ENCODE measurements around the gene DIP2B. TPM values are rescaled to one million over a fixed set of nuclear protein-coding genes. Genes with fewer than 3 reads are reported as not detected.

Gene DIP2B
- total RNA-seq, 4 donors from 2014 or later = 68.6 to 97.2 (median 73.7) TPM

DNA sequence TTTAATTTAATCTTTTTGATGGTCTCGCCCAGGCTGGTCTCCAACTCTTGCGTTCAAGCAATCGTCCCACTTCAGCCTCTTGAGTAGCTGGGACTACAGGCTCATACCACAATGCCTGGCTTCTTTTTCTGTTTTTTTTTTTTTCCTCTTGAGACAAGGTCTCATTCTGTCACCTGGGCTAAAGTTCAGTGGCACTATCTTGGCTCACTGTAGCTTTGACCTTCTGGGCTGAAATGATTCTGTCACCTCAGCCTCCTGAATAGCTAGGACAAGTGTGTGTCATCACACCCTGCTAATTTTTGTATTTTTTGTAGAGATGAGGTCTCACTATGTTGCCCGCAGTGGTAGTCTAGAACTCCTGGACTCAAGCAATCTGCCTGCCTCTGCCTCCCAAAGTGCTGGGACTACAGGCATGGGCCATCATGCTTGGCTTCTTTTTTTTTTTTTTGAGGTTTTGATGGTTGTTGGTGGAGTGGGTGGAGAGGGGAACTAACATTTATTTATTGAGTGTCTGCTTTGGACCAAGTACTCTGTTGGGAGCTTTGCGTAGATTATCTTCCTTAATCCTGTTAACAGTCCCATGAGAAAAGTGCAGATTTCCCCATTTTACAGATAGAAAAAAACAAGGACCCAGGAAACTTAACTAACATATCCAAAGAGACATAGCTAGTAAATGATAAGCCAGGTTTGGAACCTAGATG is 102.0 kb downstream of the DIP2B start:
- 82% methylated on average over 5 of the region's 5 CpGs for WGBS
- DNase-seq (ENCODE audit: low spot score in 2 of 2) = no peak
- TF ChIP-seq POLR2AphosphoS5 (IDR thresholded peaks at IDR 0.05) = no peak
- no peak for TF ChIP-seq EP300 (IDR thresholded peaks at IDR 0.05)
- TF ChIP-seq, protein P1, sequence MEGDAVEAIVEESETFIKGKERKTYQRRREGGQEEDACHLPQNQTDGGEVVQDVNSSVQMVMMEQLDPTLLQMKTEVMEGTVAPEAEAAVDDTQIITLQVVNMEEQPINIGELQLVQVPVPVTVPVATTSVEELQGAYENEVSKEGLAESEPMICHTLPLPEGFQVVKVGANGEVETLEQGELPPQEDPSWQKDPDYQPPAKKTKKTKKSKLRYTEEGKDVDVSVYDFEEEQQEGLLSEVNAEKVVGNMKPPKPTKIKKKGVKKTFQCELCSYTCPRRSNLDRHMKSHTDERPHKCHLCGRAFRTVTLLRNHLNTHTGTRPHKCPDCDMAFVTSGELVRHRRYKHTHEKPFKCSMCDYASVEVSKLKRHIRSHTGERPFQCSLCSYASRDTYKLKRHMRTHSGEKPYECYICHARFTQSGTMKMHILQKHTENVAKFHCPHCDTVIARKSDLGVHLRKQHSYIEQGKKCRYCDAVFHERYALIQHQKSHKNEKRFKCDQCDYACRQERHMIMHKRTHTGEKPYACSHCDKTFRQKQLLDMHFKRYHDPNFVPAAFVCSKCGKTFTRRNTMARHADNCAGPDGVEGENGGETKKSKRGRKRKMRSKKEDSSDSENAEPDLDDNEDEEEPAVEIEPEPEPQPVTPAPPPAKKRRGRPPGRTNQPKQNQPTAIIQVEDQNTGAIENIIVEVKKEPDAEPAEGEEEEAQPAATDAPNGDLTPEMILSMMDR (IDR thresholded peaks at IDR 0.05) = no peak
- TF ChIP-seq POLR2A (IDR thresholded peaks at IDR 0.05) = no peak

DNA sequence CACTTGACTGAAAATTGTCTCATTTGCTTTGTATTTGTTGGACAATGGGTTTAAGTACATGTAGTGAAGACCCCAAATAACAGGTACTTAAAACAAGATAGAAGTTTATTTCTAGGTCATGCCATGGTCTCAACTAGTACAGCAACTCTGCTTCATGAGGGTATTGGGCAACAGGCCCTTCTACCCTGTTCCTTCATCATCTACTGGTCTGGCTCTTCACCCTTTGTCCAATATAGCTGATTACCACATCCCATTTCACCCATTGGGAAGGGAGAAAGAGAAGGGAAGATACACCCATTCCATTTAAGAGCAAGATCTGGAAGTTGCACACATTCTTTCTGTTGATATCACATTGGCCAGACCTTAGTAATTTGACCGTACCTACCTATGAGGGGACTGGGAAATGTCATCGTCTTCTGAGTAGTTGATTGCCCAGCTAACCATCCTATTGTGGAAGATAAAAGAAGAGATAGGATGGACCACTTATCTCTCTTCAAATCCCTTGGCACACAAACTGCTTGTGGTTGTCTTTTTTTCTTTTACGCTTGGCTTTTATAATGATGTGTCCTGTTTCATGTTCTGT is 104.6 kb downstream of the DIP2B start:
- Histone ChIP-seq H3K36me3 (no peaks in the 10 kb centered on the region), H3K27me3 (no peaks in the 10 kb centered on the region), H3K9me3 (no peaks in the 10 kb centered on the region), H3K4me1 (peaks cover 29% of the 10 kb centered on the region), H3K27ac (no peak overlapping the region), H3K4me3 (no peak overlapping the region)
- TF ChIP-seq EP300 (IDR thresholded peaks at IDR 0.05) (no peak), POLR2AphosphoS5 (IDR thresholded peaks at IDR 0.05) (no peak), POLR2A (IDR thresholded peaks at IDR 0.05) (no peak)
- TF ChIP-seq, protein P1 (IDR thresholded peaks at IDR 0.05) = no peak
- no peak for DNase-seq (ENCODE audit: low spot score in 2 of 2)
- 89% methylated on average over 3 of the region's 3 CpGs for WGBS

More for the DNA sequence above, 102.0 kb downstream of the DIP2B start:
- Histone ChIP-seq H3K4me3 (no peak overlapping the region), H3K36me3 (no peaks in the 10 kb centered on the region), H3K9me3 (no peaks in the 10 kb centered on the region), H3K4me1 (peaks cover 10% of the 10 kb centered on the region), H3K27ac (no peak overlapping the region), H3K27me3 (no peaks in the 10 kb centered on the region)

DNA sequence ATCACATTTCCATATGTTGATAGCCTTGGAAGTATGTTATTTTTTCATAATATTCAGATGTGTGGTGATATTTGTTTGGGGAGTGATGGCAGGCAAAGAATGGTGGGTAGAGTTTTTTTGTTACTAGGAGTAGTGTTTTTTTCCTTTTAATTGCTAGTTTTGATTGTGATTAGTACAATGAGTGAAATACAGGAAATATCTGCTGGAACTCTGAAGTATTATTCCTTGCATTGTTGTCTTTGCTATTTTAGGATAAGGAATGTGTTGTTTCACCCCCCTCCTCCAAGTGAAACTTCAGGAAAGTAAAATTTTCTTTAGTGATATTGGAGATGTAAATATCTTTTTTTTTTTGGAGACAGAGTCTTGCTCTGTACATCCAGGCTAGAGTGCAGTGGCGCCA is 105.4 kb downstream of the DIP2B start:
- Histone ChIP-seq H3K4me3 (no peak overlapping the region), H3K27me3 (no peaks in the 10 kb centered on the region), H3K4me1 (peaks cover 37% of the 10 kb centered on the region), H3K27ac (no peak overlapping the region), H3K36me3 (no peaks in the 10 kb centered on the region), H3K9me3 (no peaks in the 10 kb centered on the region)
- TF ChIP-seq, protein P1 (IDR thresholded peaks at IDR 0.05) = no peak
- TF ChIP-seq POLR2AphosphoS5 (IDR thresholded peaks at IDR 0.05) = no peak
- DNase-seq (ENCODE audit: low spot score in 2 of 2) = no peak
- 88% methylated on average over 1 of the region's 1 CpG for WGBS

DNA sequence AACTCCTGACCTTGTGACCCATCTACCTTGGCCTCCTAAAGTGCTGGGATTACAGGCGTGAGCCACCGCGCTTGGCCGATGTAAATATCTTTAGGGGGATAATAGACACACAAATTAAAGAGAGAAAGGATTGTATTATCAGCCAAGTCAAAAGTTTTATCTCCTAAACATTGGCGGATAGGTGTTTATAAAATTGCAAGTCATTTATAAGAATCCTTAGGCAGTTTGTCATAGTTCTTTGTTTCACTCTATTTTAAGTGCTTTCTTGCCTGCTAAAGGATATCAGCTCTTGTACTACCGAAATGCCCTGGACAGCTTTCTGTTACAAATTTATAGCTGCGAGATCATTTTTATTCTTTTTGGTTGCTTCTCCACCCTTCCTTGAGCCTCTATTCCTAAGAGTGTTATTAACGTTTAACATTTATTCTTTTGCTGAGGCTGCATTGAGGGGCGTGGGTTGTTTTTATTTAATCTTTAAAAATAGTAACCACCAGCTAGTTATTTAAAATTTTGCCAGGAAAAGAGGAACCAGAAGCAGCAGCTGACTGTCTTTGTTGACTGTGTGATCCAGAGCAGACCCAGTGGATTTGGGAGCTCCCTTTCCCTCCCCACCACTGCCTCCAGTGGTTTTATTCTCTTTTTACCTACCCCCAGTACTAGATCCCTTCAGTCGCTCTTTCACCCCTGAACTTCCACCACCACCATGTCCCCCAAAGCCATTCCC is 106.4 kb downstream of the DIP2B start:
- peaks cover 46% of the 10 kb centered on the region for H3K4me1 ChIP-seq
- WGBS = 73% methylated on average over 10 of the region's 10 CpGs
- no peaks in the 10 kb centered on the region for H3K27me3 ChIP-seq
- TF ChIP-seq POLR2AphosphoS5 (IDR thresholded peaks at IDR 0.05) (no peak), EP300 (IDR thresholded peaks at IDR 0.05) (no peak), POLR2A (IDR thresholded peaks at IDR 0.05) (no peak)
- TF ChIP-seq, protein P1 (IDR thresholded peaks at IDR 0.05) = no peak
- no peaks in the 10 kb centered on the region for H3K36me3 ChIP-seq
- no peak overlapping the region for H3K4me3 ChIP-seq
- no peak for DNase-seq (ENCODE audit: low spot score in 2 of 2)
- H3K9me3 ChIP-seq = no peaks in the 10 kb centered on the region
- no peak overlapping the region for H3K27ac ChIP-seq

DNA sequence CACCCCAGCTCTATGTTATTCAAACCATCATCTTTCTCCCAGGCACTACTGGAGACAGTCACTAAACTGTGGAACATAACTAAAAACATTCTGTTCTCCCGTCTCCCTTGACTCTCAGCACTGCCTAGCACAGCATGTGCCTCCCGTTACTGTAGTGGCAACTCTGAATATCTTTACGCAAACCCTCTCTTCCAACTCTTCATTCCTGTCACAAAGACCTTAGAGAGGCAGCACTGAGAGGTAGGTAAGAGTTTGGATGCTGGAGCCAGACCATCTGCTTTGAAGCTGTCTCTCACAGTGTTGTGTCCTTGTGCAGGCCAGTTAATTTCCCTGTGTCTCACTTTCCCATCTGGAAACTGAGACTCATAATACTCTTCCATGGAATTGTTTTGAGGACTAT is 108.1 kb downstream of the DIP2B start:
- Histone ChIP-seq H3K36me3 (no peaks in the 10 kb centered on the region), H3K9me3 (no peaks in the 10 kb centered on the region), H3K4me1 (peaks cover 63% of the 10 kb centered on the region), H3K4me3 (no peak overlapping the region), H3K27me3 (no peaks in the 10 kb centered on the region), H3K27ac (peak overlapping the region; percentile 80)
- DNase-seq (ENCODE audit: low spot score in 2 of 2) = no peak
- TF ChIP-seq, protein P1 (IDR thresholded peaks at IDR 0.05) = no peak
- no peak for TF ChIP-seq EP300 (IDR thresholded peaks at IDR 0.05)
- no peak for TF ChIP-seq POLR2AphosphoS5 (IDR thresholded peaks at IDR 0.05)
- TF ChIP-seq POLR2A (IDR thresholded peaks at IDR 0.05) = no peak
- 93% methylated on average over 3 of the region's 3 CpGs for WGBS

All from suprapubic skin (tissue), 4 donors.